ENCODE measurements around the gene VAPB. TPM values are rescaled to one million over a fixed set of nuclear protein-coding genes. Genes with fewer than 3 reads are reported as not detected.
A peak's percentile ranks its signal among the peaks of the same experiment; 100 is the strongest.

Gene VAPB
- total RNA-seq, 1 experiment from 2014 or later = 16.0 TPM

- DNase-seq (ENCODE audit: low read depth) = no peak
Measured at GRCh38 chr20:58461104-58461503, 72.1 kb downstream of the VAPB start.

GRCh38 chr20:58461899-58462298 lies 72.9 kb downstream of the VAPB start:
- DNase-seq (ENCODE audit: low read depth) = no peak

GRCh38 chr20:58463256-58463655 lies 74.2 kb downstream of the VAPB start:
- no peak for DNase-seq (ENCODE audit: low read depth)

DNA sequence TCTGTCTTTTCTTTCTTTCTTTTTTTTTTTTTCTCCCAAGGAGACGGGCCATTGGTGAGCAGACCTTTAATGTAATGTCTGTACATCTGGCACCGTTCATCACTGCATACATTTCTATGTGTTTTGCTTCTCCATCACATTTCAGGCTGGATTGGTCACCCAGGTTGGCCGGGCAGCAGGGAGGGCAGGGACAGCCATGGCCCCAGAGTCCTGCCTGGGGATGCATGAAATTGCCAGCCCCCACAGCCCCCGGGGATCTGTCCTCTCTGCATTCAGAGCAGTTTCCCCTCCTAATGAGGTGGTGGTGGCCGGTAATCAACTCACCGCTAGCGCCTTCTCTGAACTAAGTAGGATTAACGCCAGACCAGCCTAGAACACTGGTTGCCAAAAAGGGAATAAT lies 75.8 kb downstream of the VAPB start:
- DNase-seq (ENCODE audit: low read depth) = no peak

GRCh38 chr20:58466095-58466708 lies 77.2 kb downstream of the VAPB start:
- DNase-seq (ENCODE audit: low read depth) = no peak

- DNase-seq (ENCODE audit: low read depth) = no peak
Measured at GRCh38 chr20:58466729-58467571, 77.9 kb downstream of the VAPB start.

DNA sequence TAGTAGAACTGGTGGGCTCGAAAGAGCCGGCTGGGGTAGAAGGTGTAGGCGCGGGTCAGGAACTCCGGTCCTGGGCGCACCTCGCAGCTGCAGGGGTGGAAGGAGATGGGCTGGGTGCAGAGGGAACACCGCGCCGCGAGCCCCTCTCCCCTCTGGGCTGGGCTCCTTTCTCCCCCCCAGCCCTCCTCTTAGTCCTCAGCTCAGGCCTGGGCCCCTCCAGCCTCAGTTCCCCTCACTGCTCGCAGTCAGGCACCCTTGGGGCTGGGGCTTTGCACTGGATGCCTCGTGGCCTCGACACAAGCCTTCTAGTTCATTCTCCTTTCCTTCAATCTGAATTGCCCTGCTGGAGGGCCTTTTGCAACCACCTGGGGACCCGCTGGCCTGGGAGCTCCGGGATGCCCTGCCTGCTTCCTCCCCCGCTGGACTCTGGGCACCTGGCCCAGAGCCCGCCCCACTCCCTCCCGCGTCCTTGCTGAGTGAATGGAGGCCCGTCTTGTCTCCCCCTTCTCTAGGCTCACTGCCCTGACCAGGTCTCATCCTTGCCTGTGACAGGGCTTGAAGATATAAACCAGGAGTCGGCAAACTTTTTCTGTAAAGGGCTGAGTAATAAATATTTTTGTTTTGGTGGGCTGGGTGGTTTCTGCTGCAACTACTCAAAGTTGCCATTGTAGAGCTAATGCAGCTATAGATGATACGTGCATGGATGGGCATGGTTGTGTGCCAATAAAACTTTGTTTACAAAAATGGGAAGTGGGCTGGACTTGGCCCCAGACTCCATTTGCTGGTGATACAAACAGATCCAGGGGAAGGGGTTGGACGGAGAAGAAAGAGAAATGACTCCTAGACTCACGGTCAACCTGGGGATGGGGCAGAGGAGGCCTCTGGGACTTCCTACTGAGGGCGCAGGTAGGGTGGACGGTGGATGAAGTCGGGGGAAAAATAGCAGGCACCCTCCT lies 78.8 kb downstream of the VAPB start:
- DNase-seq (ENCODE audit: low read depth) = no peak

GRCh38 chr20:58469616-58470015 lies 80.6 kb downstream of the VAPB start:
- DNase-seq (ENCODE audit: low read depth) = no peak

GRCh38 chr20:58470336-58471192 lies 81.5 kb downstream of the VAPB start:
- DNase-seq (ENCODE audit: low read depth) = no peak

DNA sequence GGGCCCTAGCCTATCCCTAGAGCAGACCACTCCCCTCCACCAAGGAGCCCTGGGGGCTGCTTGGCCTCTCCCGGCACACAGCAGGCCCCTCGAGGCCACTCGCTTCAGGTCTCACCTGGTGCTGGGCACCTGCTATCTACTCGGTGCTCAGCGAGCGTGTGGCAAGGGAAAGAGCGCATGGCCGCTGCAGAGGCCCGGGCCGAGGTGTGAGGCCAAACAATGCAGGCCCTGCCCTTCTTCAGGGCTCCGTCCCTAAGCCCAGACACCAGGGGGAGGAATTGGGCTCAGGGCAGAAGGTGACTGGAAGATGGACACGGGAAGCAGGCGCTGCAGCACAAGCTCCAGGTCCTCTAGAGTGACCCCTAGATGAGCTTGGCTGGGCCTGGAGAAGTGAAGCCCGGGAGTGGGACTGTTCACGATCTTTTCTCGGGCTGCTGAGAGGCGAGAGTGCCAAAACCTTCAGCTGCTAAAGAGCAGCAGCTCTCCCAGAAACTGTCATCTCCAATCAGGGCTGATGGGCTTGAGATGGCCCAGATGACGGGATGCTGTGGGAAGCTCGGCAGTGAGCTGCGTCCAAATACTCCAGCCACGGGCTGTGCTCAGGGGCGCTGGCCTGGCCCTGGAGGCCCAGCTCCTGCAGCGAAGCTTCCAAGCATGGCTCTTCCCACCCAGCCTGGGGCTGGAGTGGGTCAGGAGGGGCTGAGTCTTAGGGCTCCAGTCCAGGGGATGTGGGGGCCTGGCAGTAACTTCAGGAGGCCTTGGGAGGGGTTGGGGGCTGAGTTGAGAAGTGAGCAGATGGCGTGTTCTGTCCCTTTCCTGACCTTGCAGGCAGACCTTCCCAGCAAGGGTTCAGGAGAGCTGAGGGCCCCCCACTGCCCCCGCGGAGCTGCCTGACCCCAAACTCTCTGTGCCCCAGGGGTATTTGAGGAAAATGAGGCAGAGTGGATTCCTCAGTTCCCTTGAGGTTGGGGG lies 82.5 kb downstream of the VAPB start:
- DNase-seq (ENCODE audit: low read depth) = no peak

DNA sequence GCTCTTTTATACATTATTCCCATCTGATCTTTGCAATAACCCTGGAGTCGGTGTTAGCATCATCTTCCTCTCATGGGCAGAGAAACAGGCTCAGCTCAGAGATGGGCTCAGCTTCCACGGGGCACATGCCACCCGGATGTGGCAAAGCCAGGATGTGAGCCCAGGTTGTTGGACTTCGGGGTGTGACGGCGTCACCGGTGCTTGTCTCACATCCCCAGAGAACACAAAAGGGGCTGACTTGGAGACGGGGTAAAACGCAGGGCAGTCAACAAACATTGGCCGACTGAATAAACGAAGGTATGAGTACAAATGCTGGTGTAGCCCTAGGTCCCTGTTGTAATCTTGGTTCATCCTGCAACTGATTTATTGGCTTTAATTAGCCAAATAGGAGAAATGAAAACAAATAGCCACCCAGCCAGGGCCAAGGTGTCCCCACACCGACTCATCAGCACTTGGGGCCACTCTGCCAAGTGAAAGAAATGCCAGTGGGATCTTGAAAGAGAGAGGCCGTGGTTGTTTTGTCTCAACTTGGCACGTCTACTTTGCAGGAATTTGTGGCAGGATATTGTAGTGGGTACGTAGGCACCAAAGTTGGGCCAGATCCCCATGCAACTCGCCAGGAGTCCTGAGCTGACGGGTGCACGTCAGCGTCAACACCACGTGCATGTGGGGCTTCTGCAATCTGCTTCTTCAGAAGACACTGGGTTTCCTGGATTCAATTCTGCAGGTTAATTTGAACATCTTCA lies 83.4 kb downstream of the VAPB start:
- DNase-seq (ENCODE audit: low read depth) = no peak

- DNase-seq (ENCODE audit: low read depth) = no peak
Measured at GRCh38 chr20:58473453-58474425, 84.7 kb downstream of the VAPB start.

DNA sequence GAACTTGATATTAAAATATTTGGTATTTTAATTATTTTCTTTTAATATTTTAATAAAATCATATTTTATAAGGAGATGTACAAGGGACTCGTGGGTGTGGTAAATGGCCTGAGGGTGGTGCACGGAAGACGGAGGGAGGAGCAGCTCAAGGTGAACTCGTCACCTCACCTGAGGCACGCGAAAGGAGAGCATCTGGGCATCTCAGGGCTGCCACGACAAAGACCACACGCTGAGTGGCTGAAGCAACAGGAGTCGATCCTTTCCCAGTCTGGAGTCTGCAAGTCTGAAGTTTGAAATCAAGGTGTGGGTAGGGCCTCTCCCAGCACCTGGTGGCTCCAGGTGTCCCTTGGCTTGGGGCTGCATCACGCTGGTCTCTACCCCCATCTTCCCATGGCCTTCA lies 86.4 kb downstream of the VAPB start:
- no peak for DNase-seq (ENCODE audit: low read depth)

DNA sequence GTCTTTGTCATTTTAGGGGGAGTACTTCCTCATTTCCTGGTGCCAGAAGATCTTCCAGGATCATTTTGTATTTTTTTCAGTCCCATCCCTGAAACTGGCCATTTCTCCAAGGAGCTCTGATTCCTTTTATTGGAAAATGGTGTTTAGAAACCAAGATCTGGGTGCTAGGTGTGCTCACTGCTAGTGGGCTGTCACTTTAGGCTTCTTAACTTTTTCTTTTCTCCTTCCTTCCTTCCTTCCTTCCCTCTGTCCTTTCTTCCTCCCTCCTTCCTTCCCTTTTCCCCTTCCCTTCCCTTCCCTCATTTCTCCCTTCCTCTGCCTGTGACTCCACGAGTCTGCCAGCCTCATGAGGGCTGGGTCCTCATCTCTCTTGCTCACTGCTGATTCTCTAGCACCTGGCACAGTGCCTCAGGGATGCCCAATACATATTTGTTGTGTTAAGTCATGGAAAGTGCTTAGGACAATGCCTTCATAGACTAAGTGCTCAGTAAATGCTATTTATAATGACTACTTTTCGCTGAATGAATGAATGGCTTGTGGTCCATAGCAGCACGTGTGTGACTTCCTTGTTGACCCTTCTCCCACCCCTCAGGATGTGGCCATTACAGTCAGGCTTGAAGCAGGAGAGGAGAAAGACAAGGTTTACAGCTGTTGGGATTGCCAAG lies 89.2 kb downstream of the VAPB start:
- peak; percentile 21 for DNase-seq (ENCODE audit: low read depth)

DNA sequence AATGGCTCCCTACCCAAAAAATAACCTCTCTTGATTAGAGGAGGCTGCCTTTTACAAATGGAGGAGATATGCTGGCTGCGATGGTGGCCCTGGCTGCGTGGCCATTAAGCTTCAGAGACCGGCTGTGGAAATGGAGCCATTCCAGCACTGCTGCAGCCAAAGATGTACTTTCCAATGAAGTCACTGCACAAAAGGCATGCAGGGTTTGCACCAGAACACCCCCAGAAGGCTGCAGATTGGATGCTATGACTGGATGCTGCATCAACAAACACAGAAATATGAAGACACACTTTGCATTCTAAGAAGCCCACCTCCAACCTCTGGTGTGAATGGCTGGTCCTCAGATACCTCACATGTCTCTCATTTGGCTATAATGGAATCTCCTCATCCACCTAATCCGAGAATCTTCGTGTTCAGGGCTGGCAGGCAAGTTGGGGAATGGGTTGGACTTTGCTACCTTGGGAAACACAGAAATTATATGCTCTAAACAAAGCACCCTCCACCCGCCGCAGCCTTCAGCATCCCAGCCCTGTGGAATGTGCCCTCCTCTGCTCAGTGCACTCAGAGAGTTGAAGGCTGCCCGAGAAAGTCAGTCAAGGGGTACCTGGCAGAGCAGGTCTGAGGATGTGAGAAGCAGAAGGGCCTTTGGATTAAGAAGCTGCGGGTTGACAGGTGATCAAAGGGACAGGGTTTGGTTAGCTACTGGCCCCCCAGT lies 90.9 kb downstream of the VAPB start:
- DNase-seq (ENCODE audit: low read depth) = no peak

GRCh38 chr20:58480551-58481336 lies 91.7 kb downstream of the VAPB start:
- DNase-seq (ENCODE audit: low read depth) = no peak

Measured in LHCN-M2 (cell line).